Parathyroid adenoma (tissue), 2 donors: ENCODE measurements around the gene DCAF17.

ENCODE experiments used
- H2AFZ ChIP-seq: fragments of 300-600 bp; sonication (generic); one replicate; pipeline ENCODE4 v1.7.0; 2017; ENCODE audit warnings: antibody characterized with exemption, mild to moderate bottlenecking
- H3K27ac ChIP-seq: fragments of 300-600 bp; sonication (generic); one replicate; pipeline ENCODE4 v1.7.0; 2017
- H3K27me3 ChIP-seq: fragments of 300-600 bp; sonication (generic); one replicate; pipeline ENCODE4 v1.7.0; 2017; ENCODE audit warnings: low read length; ENCODE audit not compliant: control insufficient read depth, insufficient read depth
- H3K36me3 ChIP-seq: fragments of 300-600 bp; sonication (generic); one replicate; pipeline ENCODE4 v1.7.0; 2017; ENCODE audit warnings: low read length; ENCODE audit not compliant: control insufficient read depth, insufficient read depth
- H3K4me1 ChIP-seq: fragments of 300-600 bp; sonication (generic); one replicate; pipeline ENCODE4 v1.7.0; 2017; ENCODE audit warnings: control low read depth
- H3K4me2 ChIP-seq: fragments of 300-600 bp; sonication (generic); one replicate; pipeline ENCODE4 v1.7.0; 2017; ENCODE audit warnings: low read length
- H3K4me3 ChIP-seq: fragments of 300-600 bp; sonication (generic); one replicate; pipeline ENCODE4 v1.7.0; 2017; ENCODE audit warnings: low read depth, low read length
- H3K79me2 ChIP-seq: fragments of 300-600 bp; sonication (generic); one replicate; pipeline ENCODE4 v1.7.0; 2017; ENCODE audit warnings: control low read depth
- H3K9ac ChIP-seq: fragments of 300-600 bp; sonication (generic); one replicate; pipeline ENCODE4 v1.7.0; 2017; ENCODE audit warnings: mild to moderate bottlenecking
- H3K9me3 ChIP-seq: fragments of 300-600 bp; sonication (generic); one replicate; pipeline ENCODE4 v1.7.0; 2017; ENCODE audit warnings: low read length; ENCODE audit not compliant: control insufficient read depth
- TF ChIP-seq, protein P1 (sequence below): fragments of 300-600 bp; sonication (generic); IDR thresholded peaks from one replicate; pipeline ENCODE4 v1.7.0; 2017; ENCODE audit warnings: antibody characterized with exemption, mild to moderate bottlenecking
- donor health status: primary hyperparathyroidism.

The DCAF17 gene

DNA sequence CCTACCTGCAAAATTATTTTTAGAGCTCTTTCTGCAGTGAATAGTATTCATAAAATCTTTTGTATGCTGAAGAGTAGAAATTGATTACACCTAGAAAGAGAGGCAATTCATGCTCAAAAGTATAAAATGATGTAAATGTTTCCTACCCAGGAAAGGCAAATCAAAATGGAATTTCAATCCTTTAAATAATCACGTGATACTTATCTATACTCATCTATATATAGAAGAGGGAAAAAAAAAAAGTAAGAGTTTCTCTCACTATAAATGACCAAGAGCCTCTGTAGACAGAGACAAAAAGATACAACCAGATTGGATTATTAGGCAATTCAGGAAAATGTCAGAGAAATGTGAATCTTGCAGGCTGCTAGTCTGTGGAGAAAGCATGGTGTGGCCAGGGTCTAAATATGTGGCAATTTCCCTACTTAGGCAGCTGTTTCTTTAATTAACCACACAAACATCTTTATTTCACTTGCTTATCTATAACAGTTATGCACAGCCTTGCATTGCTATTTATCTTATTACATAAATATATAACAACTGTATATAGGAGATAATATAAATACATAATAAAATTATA, 39.8 kb upstream of the DCAF17 start:
- Histone ChIP-seq H3K27ac (no peak overlapping the region), H3K9me3 (no peaks in the 10 kb centered on the region), H3K4me2 (no peak overlapping the region), H3K79me2 (no peaks in the 10 kb centered on the region), H3K27me3 (no peaks in the 10 kb centered on the region), H3K4me3 (no peak overlapping the region), H3K4me1 (no peaks in the 10 kb centered on the region), H2AFZ (no peak overlapping the region), H3K36me3 (peaks cover 3% of the 10 kb centered on the region), H3K9ac (no peak overlapping the region)
- TF ChIP-seq, protein P1, sequence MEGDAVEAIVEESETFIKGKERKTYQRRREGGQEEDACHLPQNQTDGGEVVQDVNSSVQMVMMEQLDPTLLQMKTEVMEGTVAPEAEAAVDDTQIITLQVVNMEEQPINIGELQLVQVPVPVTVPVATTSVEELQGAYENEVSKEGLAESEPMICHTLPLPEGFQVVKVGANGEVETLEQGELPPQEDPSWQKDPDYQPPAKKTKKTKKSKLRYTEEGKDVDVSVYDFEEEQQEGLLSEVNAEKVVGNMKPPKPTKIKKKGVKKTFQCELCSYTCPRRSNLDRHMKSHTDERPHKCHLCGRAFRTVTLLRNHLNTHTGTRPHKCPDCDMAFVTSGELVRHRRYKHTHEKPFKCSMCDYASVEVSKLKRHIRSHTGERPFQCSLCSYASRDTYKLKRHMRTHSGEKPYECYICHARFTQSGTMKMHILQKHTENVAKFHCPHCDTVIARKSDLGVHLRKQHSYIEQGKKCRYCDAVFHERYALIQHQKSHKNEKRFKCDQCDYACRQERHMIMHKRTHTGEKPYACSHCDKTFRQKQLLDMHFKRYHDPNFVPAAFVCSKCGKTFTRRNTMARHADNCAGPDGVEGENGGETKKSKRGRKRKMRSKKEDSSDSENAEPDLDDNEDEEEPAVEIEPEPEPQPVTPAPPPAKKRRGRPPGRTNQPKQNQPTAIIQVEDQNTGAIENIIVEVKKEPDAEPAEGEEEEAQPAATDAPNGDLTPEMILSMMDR = no peak

GRCh38 chr2:171399292-171399691, 34.7 kb upstream of the DCAF17 start:
- Histone ChIP-seq H3K9ac (no peak overlapping the region), H3K9me3 (no peaks in the 10 kb centered on the region), H3K27me3 (no peaks in the 10 kb centered on the region), H3K79me2 (no peaks in the 10 kb centered on the region), H2AFZ (no peak overlapping the region), H3K4me3 (no peak overlapping the region), H3K4me1 (no peaks in the 10 kb centered on the region), H3K27ac (no peak overlapping the region), H3K36me3 (peaks cover 3% of the 10 kb centered on the region), H3K4me2 (no peak overlapping the region)
- TF ChIP-seq, protein P1 = no peak

DNA sequence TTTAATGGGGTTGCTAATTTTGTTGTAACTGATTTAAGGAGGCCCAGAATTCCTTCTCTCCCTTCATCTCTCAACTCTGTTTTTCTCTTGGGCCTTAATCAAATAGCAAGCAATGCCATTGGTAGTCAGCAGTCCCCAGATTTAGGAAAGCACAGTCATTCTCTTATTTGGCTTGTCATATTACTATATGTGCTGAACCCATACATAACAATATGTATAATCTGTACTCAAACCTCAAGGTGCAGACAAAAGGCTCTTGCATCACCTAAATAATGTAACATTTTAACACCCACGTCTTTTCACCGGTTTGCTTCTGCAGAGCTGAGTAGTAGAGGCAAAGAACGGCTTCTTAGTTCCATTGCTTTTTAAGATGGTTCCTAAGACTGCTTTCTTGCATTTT, 33.6 kb upstream of the DCAF17 start:
- Histone ChIP-seq H3K79me2 (no peaks in the 10 kb centered on the region), H3K4me3 (no peak overlapping the region), H3K27ac (no peak overlapping the region), H3K36me3 (peaks cover 3% of the 10 kb centered on the region), H3K9me3 (no peaks in the 10 kb centered on the region), H2AFZ (no peak overlapping the region), H3K9ac (no peak overlapping the region), H3K27me3 (no peaks in the 10 kb centered on the region), H3K4me2 (no peak overlapping the region), H3K4me1 (peaks cover 3% of the 10 kb centered on the region)
- TF ChIP-seq, protein P1 = no peak

GRCh38 chr2:171401947-171402346, 32.1 kb upstream of the DCAF17 start:
- Histone ChIP-seq H3K79me2 (no peaks in the 10 kb centered on the region), H3K27me3 (no peaks in the 10 kb centered on the region), H3K4me3 (no peak overlapping the region), H2AFZ (no peak overlapping the region), H3K36me3 (peaks cover 3% of the 10 kb centered on the region), H3K9ac (no peak overlapping the region), H3K4me1 (peaks cover 5% of the 10 kb centered on the region), H3K27ac (no peak overlapping the region), H3K9me3 (no peaks in the 10 kb centered on the region), H3K4me2 (no peak overlapping the region)
- TF ChIP-seq, protein P1 = no peak

DNA sequence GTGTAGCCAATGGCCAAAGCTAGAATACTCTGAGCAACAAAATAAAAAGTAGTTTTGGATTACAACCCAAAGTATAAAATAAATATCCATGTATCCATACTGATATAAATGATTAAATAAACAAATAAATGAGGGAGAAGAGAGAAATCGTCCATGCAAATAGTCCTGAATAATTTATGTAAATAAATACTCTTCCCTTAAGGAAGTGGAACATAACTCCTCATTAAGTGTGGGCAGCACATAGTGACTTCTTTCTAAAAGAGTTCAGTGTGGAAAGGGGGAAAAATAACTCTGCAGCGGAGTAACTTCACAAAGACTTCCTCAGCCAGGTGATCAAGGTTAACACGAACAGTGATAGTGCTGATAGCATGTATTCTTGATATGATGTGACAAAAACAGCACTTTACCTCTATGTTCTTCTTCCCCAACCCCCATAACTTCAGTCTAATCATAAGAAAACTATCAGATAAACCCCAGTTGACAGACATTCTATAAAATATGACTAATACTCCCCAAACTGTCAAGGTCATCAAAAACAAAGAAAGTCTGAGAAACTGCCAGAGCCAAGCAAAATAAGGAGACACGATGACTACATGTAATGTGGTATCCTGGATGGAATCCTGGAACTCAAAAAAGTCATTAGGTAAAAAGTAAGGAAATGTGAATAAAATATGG, 31.0 kb upstream of the DCAF17 start:
- Histone ChIP-seq H3K36me3 (no peaks in the 10 kb centered on the region), H3K9ac (no peak overlapping the region), H3K79me2 (no peaks in the 10 kb centered on the region), H3K4me2 (no peak overlapping the region), H2AFZ (no peak overlapping the region), H3K27me3 (no peaks in the 10 kb centered on the region), H3K4me1 (peaks cover 5% of the 10 kb centered on the region), H3K27ac (no peak overlapping the region), H3K9me3 (no peaks in the 10 kb centered on the region), H3K4me3 (no peak overlapping the region)
- TF ChIP-seq, protein P1 = no peak
